ENCODE data around the gene UXT. TPM values are rescaled to one million over a fixed set of nuclear protein-coding genes. Genes with fewer than 3 reads are reported as not detected.

UXT gene
- total and polyA plus RNA-seq, 2 of the 13 experiments (the other 11 are each of a cell fraction or from before 2014, with no cell fraction given), result 107 to 123 TPM

DNA sequence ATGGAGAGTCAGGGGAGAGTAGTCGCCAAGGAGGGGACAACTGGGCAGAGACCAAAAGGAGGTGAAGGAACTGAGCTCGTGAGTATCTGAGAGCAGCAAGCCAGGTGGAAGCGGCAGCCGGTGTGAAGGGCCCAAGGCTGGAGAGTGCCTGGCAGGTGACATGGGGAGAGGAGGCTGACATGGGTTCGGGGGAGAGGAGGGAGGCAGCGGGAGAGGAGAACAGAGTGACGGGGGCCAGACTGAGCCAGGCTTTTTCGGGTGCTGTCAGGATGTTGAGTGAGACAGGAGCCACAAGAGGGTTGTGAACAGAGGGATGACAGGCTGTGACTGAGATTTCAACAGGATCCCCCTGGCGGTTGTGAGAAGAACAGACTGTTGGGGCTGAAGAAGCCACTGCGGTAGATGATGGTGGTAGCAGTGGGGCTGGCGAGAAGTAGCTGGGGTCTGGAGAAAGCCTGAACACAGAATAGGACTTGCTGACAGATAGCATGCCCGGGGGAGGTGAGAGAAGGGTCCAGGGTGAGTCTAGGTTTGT, 14.4 kb downstream of the UXT start:
- intact Hi-C loops (cut with micrococcal nuclease; ENCODE audit: unreplicated experiment), result loop anchor here (5.0 kb wide), 1 partner anchor 102 kb away; no protein-coding TSS in a partner anchor
- BruUV-seq (replicated peaks), result no TSS peak
- no peaks in the 10 kb centered on the region for H3K4me1 ChIP-seq (ENCODE audit: insufficient read depth, low read length)
- ATAC-seq, result peak; percentile 82
- ChIA-PET CTCF (ENCODE audit: low intra/inter-chr PET ratio, low total read pairs) (no interaction called here), POLR2A (no interaction called here)
- no peak overlapping the region for H2AFZ ChIP-seq (ENCODE audit: low read length)
- FAIRE-seq, result no peak
- H3K36me3 ChIP-seq (replicated peaks in 1 of 2; ENCODE audit: control insufficient read depth in 1 of 2, insufficient read depth in 2 of 2, low read length in 2 of 2), result peaks cover 0 to 19% of the 10 kb centered on the region in 2 experiments; a peak in 3 of 5 replicates
- no peak overlapping the region for H3K27ac ChIP-seq (ENCODE audit: extremely low read length, insufficient read depth, low read length)
- H3K4me3 ChIP-seq (replicated peaks in 1 of 3; ENCODE audit: insufficient read depth in 1 of 3, low read depth in 2 of 3, low read length in 3 of 3), result no peak overlapping the region
- WGBS (ENCODE audit: low lambda C conversion rate), result 83% methylated on average over 12 of the region's 12 CpGs
- H3K27me3 ChIP-seq (ENCODE audit: control insufficient read depth in 1 of 2, insufficient read depth in 2 of 2, low read length in 2 of 2), result no peaks in the 10 kb centered on the region
- in situ Hi-C loops (cut with HindIII; ENCODE audit: extremely low pct_ligation_motif_present, low pct_unique_long_range_greater_than_20kb), result loop anchor here (5.0 kb wide), 1 partner anchor 82 kb away; the partner anchor contains the start of gene ARAF
- H3K9me3 ChIP-seq (ENCODE audit: low read length), result no peaks in the 10 kb centered on the region
- no peak for DNase-seq (ENCODE audit: low spot score)
- H3K79me2 ChIP-seq (ENCODE audit: insufficient read depth, low read length), result peaks cover 2% of the 10 kb centered on the region
- H3K9ac ChIP-seq (ENCODE audit: insufficient read depth, low read depth, low read length), result no peak overlapping the region
- no peaks in the 10 kb centered on the region for H4K20me1 ChIP-seq (ENCODE audit: insufficient read depth, low read length)
- H3K4me2 ChIP-seq (ENCODE audit: low read depth, low read length), result no peak overlapping the region
- TF ChIP-seq ZNF3 (CRISPR knock-in tag; IDR thresholded peaks at IDR 0.05) (no peak), SKI (IDR thresholded peaks at IDR 0.05; ENCODE audit: partially characterized antibody) (no peak), ZFP1 (CRISPR knock-in tag; IDR thresholded peaks at IDR 0.05) (no peak), KDM3A (CRISPR knock-in tag; IDR thresholded peaks at IDR 0.05; ENCODE audit: low read depth) (no peak), HNRNPL (IDR thresholded peaks at IDR 0.05; ENCODE audit: low read depth, low read length) (no peak), ZNF225 (CRISPR knock-in tag; IDR thresholded peaks at IDR 0.05) (no peak), SALL2 (CRISPR knock-in tag; IDR thresholded peaks at IDR 0.05) (no peak), GFI1 (CRISPR knock-in tag; IDR thresholded peaks at IDR 0.05; ENCODE audit: borderline replicate concordance) (no peak), ZNF75D (CRISPR knock-in tag; IDR thresholded peaks at IDR 0.05; ENCODE audit: borderline replicate concordance) (no peak), ZEB1 (IDR thresholded peaks at IDR 0.05; ENCODE audit: insufficient replicate concordance, low read depth) (no peak), SP5 (CRISPR knock-in tag; IDR thresholded peaks at IDR 0.05; ENCODE audit: borderline replicate concordance, low read depth) (no peak), ZFP62 (CRISPR knock-in tag; IDR thresholded peaks at IDR 0.05) (no peak), ZNF451 (CRISPR knock-in tag; IDR thresholded peaks at IDR 0.05) (no peak)
- TF ChIP-seq, protein P1, sequence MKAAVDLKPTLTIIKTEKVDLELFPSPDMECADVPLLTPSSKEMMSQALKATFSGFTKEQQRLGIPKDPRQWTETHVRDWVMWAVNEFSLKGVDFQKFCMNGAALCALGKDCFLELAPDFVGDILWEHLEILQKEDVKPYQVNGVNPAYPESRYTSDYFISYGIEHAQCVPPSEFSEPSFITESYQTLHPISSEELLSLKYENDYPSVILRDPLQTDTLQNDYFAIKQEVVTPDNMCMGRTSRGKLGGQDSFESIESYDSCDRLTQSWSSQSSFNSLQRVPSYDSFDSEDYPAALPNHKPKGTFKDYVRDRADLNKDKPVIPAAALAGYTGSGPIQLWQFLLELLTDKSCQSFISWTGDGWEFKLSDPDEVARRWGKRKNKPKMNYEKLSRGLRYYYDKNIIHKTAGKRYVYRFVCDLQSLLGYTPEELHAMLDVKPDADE (CRISPR knock-in tag; IDR thresholded peaks at IDR 0.05), result no peak
- TF ChIP-seq, protein P2, sequence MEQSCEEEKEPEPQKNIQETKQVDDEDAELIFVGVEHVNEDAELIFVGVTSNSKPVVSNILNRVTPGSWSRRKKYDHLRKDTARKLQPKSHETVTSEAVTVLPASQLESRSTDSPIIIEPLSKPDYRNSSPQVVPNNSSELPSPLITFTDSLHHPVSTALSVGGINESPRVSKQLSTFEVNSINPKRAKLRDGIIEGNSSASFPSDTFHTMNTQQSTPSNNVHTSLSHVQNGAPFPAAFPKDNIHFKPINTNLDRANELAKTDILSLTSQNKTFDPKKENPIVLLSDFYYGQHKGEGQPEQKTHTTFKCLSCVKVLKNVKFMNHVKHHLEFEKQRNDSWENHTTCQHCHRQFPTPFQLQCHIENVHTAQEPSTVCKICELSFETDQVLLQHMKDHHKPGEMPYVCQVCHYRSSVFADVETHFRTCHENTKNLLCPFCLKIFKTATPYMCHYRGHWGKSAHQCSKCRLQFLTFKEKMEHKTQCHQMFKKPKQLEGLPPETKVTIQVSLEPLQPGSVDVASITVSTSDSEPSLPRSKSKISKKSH (CRISPR knock-in tag; IDR thresholded peaks at IDR 0.05; ENCODE audit: borderline replicate concordance), result no peak
- TF ChIP-seq, protein P3, sequence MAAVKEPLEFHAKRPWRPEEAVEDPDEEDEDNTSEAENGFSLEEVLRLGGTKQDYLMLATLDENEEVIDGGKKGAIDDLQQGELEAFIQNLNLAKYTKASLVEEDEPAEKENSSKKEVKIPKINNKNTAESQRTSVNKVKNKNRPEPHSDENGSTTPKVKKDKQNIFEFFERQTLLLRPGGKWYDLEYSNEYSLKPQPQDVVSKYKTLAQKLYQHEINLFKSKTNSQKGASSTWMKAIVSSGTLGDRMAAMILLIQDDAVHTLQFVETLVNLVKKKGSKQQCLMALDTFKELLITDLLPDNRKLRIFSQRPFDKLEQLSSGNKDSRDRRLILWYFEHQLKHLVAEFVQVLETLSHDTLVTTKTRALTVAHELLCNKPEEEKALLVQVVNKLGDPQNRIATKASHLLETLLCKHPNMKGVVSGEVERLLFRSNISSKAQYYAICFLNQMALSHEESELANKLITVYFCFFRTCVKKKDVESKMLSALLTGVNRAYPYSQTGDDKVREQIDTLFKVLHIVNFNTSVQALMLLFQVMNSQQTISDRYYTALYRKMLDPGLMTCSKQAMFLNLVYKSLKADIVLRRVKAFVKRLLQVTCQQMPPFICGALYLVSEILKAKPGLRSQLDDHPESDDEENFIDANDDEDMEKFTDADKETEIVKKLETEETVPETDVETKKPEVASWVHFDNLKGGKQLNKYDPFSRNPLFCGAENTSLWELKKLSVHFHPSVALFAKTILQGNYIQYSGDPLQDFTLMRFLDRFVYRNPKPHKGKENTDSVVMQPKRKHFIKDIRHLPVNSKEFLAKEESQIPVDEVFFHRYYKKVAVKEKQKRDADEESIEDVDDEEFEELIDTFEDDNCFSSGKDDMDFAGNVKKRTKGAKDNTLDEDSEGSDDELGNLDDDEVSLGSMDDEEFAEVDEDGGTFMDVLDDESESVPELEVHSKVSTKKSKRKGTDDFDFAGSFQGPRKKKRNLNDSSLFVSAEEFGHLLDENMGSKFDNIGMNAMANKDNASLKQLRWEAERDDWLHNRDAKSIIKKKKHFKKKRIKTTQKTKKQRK (IDR thresholded peaks at IDR 0.05; ENCODE audit: low read length), result no peak
- TF ChIP-seq, protein P4, sequence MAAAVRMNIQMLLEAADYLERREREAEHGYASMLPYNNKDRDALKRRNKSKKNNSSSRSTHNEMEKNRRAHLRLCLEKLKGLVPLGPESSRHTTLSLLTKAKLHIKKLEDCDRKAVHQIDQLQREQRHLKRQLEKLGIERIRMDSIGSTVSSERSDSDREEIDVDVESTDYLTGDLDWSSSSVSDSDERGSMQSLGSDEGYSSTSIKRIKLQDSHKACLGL (CRISPR knock-in tag; IDR thresholded peaks at IDR 0.05), result no peak
- TF ChIP-seq, protein P5, sequence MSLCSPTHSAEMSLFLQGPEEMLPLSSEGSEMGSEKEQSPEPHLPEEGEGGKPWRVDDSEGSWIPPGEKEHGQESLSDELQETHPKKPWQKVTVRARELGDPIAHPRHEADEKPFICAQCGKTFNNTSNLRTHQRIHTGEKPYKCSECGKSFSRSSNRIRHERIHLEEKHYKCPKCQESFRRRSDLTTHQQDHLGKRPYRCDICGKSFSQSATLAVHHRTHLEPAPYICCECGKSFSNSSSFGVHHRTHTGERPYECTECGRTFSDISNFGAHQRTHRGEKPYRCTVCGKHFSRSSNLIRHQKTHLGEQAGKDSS (CRISPR knock-in tag; IDR thresholded peaks at IDR 0.05; ENCODE audit: borderline replicate concordance, low read depth), result no peak
